Parathyroid adenoma (tissue), 2 donors: ENCODE measurements around the gene SGPP2.

Experiments used
- H2AFZ ChIP-seq: fragments of 300-600 bp; sonication (generic); one replicate; pipeline ENCODE4 v1.7.0; 2017; ENCODE audit warnings: antibody characterized with exemption, mild to moderate bottlenecking
- H3K27ac ChIP-seq: fragments of 300-600 bp; sonication (generic); one replicate; pipeline ENCODE4 v1.7.0; 2017
- H3K27me3 ChIP-seq: fragments of 300-600 bp; sonication (generic); one replicate; pipeline ENCODE4 v1.7.0; 2017; ENCODE audit warnings: low read length; ENCODE audit not compliant: control insufficient read depth, insufficient read depth
- H3K36me3 ChIP-seq: fragments of 300-600 bp; sonication (generic); one replicate; pipeline ENCODE4 v1.7.0; 2017; ENCODE audit warnings: low read length; ENCODE audit not compliant: control insufficient read depth, insufficient read depth
- H3K4me1 ChIP-seq: fragments of 300-600 bp; sonication (generic); one replicate; pipeline ENCODE4 v1.7.0; 2017; ENCODE audit warnings: control low read depth
- H3K4me2 ChIP-seq: fragments of 300-600 bp; sonication (generic); one replicate; pipeline ENCODE4 v1.7.0; 2017; ENCODE audit warnings: low read length
- H3K4me3 ChIP-seq: fragments of 300-600 bp; sonication (generic); one replicate; pipeline ENCODE4 v1.7.0; 2017; ENCODE audit warnings: low read depth, low read length
- H3K79me2 ChIP-seq: fragments of 300-600 bp; sonication (generic); one replicate; pipeline ENCODE4 v1.7.0; 2017; ENCODE audit warnings: control low read depth
- H3K9ac ChIP-seq: fragments of 300-600 bp; sonication (generic); one replicate; pipeline ENCODE4 v1.7.0; 2017; ENCODE audit warnings: mild to moderate bottlenecking
- H3K9me3 ChIP-seq: fragments of 300-600 bp; sonication (generic); one replicate; pipeline ENCODE4 v1.7.0; 2017; ENCODE audit warnings: low read length; ENCODE audit not compliant: control insufficient read depth
- CTCF ChIP-seq: fragments of 300-600 bp; sonication (generic); IDR thresholded peaks from one replicate; pipeline ENCODE4 v1.7.0; 2017; ENCODE audit warnings: antibody characterized with exemption, mild to moderate bottlenecking
- donor health status: primary hyperparathyroidism.

SGPP2 gene

GRCh38 chr2:222448748-222449181 is 24.4 kb downstream of the SGPP2 start:
- Histone ChIP-seq H3K36me3 (no peaks in the 10 kb centered on the region), H3K4me1 (no peaks in the 10 kb centered on the region), H3K27me3 (no peaks in the 10 kb centered on the region), H3K4me2 (peak overlapping the region; percentile 21), H3K9me3 (no peaks in the 10 kb centered on the region), H3K9ac (no peak overlapping the region), H3K79me2 (no peaks in the 10 kb centered on the region), H3K4me3 (no peak overlapping the region), H3K27ac (no peak overlapping the region), H2AFZ (no peak overlapping the region)
- TF ChIP-seq CTCF: no peak

- Histone ChIP-seq H3K36me3 (no peaks in the 10 kb centered on the region), H3K9me3 (no peaks in the 10 kb centered on the region), H3K4me3 (no peak overlapping the region), H3K9ac (no peak overlapping the region), H3K4me1 (no peaks in the 10 kb centered on the region), H3K27me3 (no peaks in the 10 kb centered on the region), H3K4me2 (no peak overlapping the region), H2AFZ (no peak overlapping the region), H3K27ac (no peak overlapping the region), H3K79me2 (no peaks in the 10 kb centered on the region)
- no peak for TF ChIP-seq CTCF
Measured at GRCh38 chr2:222450021-222450420, 25.7 kb downstream of the SGPP2 start.

GRCh38 chr2:222451224-222451674 is 26.9 kb downstream of the SGPP2 start:
- no peak overlapping the region for H2AFZ ChIP-seq
- H3K36me3 ChIP-seq: no peaks in the 10 kb centered on the region
- H3K4me1 ChIP-seq: no peaks in the 10 kb centered on the region
- no peak overlapping the region for H3K9ac ChIP-seq
- no peaks in the 10 kb centered on the region for H3K9me3 ChIP-seq
- no peak overlapping the region for H3K27ac ChIP-seq
- no peaks in the 10 kb centered on the region for H3K27me3 ChIP-seq
- no peaks in the 10 kb centered on the region for H3K79me2 ChIP-seq
- H3K4me2 ChIP-seq: no peak overlapping the region
- H3K4me3 ChIP-seq: no peak overlapping the region
- no peak for TF ChIP-seq CTCF

- no peak overlapping the region for H3K9ac ChIP-seq
- TF ChIP-seq CTCF: no peak
- no peak overlapping the region for H3K4me2 ChIP-seq
- no peaks in the 10 kb centered on the region for H3K4me1 ChIP-seq
- H3K27ac ChIP-seq: no peak overlapping the region
- no peaks in the 10 kb centered on the region for H3K9me3 ChIP-seq
- no peaks in the 10 kb centered on the region for H3K27me3 ChIP-seq
- no peaks in the 10 kb centered on the region for H3K36me3 ChIP-seq
- H2AFZ ChIP-seq: no peak overlapping the region
- no peak overlapping the region for H3K4me3 ChIP-seq
- H3K79me2 ChIP-seq: no peaks in the 10 kb centered on the region
Measured at GRCh38 chr2:222452422-222452950, 28.1 kb downstream of the SGPP2 start.

GRCh38 chr2:222456479-222457077 is 32.2 kb downstream of the SGPP2 start:
- no peak for TF ChIP-seq CTCF
- Histone ChIP-seq H3K36me3 (no peaks in the 10 kb centered on the region), H3K79me2 (no peaks in the 10 kb centered on the region), H3K4me1 (no peaks in the 10 kb centered on the region), H3K9ac (no peak overlapping the region), H2AFZ (no peak overlapping the region), H3K4me2 (no peak overlapping the region), H3K9me3 (no peaks in the 10 kb centered on the region), H3K4me3 (no peak overlapping the region), H3K27me3 (no peaks in the 10 kb centered on the region), H3K27ac (no peak overlapping the region)
